Measurements from ENCODE around the gene LACTBL1.

LACTBL1 gene

DNA sequence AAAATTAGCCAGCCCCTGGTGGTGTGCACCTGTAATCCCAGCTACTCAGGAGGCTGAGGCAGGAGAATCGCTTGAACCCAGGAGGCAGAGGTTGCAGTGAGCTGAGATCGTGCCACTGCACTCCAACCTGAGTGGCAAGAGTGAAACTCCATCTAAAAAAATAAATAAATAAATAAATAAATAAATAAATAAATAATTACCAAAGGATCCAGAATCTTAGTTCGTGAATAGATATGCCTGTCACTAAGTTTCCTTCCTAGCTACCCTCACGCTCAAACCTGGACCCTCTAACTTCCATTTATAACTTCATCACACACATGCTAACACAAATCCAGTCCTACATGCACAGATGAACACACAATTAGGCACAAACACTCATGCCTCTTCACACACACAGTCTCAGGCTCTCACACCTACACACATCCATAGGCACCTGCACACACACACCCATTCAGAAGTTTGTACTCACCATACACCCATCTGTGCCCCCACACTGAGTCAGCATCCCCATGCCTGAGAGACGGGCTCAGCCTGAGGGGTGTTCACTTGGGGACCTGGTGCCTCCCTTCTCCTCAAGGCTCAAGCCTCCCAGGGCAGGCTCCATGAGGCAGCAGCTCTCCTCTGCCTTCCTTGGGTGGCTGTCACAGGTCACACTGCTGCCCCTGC is 61.5 kb downstream of the LACTBL1 start:
- Histone ChIP-seq H3K79me2 (ENCODE audit: insufficient read depth, low read length) (no peaks in the 10 kb centered on the region), H3K4me3 (ENCODE audit: insufficient read depth, low read length, poor library complexity, severe bottlenecking) (no peak overlapping the region), H3K27me3 (ENCODE audit: low read length) (no peaks in the 10 kb centered on the region), H3K27ac (ENCODE audit: low read depth, low read length) (no peak overlapping the region), H3K9me3 (ENCODE audit: insufficient read depth, low read length) (no peaks in the 10 kb centered on the region), H3K36me3 (ENCODE audit: low read length) (no peaks in the 10 kb centered on the region), H4K20me1 (ENCODE audit: low read depth, low read length) (no peaks in the 10 kb centered on the region), H2AFZ (ENCODE audit: low read depth, low read length, severe bottlenecking) (no peak overlapping the region), H3K9ac (ENCODE audit: low read length) (no peak overlapping the region), H3K4me2 (ENCODE audit: low read depth, low read length, poor library complexity, severe bottlenecking) (no peak overlapping the region), H3K9me2 (replicated peaks; ENCODE audit: insufficient read depth, low read length) (no peaks in the 10 kb centered on the region), H3F3A (ENCODE audit: insufficient read depth) (no peaks in the 10 kb centered on the region)
- TF ChIP-seq, protein P1, sequence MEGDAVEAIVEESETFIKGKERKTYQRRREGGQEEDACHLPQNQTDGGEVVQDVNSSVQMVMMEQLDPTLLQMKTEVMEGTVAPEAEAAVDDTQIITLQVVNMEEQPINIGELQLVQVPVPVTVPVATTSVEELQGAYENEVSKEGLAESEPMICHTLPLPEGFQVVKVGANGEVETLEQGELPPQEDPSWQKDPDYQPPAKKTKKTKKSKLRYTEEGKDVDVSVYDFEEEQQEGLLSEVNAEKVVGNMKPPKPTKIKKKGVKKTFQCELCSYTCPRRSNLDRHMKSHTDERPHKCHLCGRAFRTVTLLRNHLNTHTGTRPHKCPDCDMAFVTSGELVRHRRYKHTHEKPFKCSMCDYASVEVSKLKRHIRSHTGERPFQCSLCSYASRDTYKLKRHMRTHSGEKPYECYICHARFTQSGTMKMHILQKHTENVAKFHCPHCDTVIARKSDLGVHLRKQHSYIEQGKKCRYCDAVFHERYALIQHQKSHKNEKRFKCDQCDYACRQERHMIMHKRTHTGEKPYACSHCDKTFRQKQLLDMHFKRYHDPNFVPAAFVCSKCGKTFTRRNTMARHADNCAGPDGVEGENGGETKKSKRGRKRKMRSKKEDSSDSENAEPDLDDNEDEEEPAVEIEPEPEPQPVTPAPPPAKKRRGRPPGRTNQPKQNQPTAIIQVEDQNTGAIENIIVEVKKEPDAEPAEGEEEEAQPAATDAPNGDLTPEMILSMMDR (IDR thresholded peaks at IDR 0.05; ENCODE audit: insufficient read depth, low read length, poor library complexity, severe bottlenecking): no peak
- no peak for TF ChIP-seq EZH2phosphoT487 (conservative IDR thresholded peaks at IDR 0.05; ENCODE audit: low read length)

DNA sequence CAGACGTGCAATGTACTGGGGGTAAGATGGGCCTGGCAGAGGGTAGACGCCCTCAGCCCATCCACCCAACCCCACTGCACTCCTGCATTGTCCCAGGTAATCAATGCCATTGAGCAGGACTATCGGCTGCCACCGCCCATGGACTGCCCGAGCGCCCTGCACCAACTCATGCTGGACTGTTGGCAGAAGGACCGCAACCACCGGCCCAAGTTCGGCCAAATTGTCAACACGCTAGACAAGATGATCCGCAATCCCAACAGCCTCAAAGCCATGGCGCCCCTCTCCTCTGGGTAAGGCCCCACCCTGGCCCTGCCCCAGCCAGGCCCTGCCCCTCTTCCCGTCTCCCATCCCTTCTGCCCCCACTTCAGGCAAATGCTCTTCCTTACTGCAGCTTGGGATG is 62.4 kb downstream of the LACTBL1 start:
- Histone ChIP-seq H3K9ac (ENCODE audit: low read length) (no peak overlapping the region), H3K27me3 (ENCODE audit: low read length) (no peaks in the 10 kb centered on the region), H2AFZ (ENCODE audit: low read depth, low read length, severe bottlenecking) (no peak overlapping the region), H3K9me3 (ENCODE audit: insufficient read depth, low read length) (no peaks in the 10 kb centered on the region), H3F3A (ENCODE audit: insufficient read depth) (no peaks in the 10 kb centered on the region), H3K9me2 (replicated peaks; ENCODE audit: insufficient read depth, low read length) (no peaks in the 10 kb centered on the region), H4K20me1 (ENCODE audit: low read depth, low read length) (no peaks in the 10 kb centered on the region), H3K36me3 (ENCODE audit: low read length) (no peaks in the 10 kb centered on the region), H3K79me2 (ENCODE audit: insufficient read depth, low read length) (no peaks in the 10 kb centered on the region), H3K27ac (ENCODE audit: low read depth, low read length) (no peak overlapping the region), H3K4me2 (ENCODE audit: low read depth, low read length, poor library complexity, severe bottlenecking) (no peak overlapping the region), H3K4me3 (ENCODE audit: insufficient read depth, low read length, poor library complexity, severe bottlenecking) (no peak overlapping the region)
- no peak for TF ChIP-seq EZH2phosphoT487 (conservative IDR thresholded peaks at IDR 0.05; ENCODE audit: low read length)
- TF ChIP-seq, protein P1 (IDR thresholded peaks at IDR 0.05; ENCODE audit: insufficient read depth, low read length, poor library complexity, severe bottlenecking): no peak

DNA sequence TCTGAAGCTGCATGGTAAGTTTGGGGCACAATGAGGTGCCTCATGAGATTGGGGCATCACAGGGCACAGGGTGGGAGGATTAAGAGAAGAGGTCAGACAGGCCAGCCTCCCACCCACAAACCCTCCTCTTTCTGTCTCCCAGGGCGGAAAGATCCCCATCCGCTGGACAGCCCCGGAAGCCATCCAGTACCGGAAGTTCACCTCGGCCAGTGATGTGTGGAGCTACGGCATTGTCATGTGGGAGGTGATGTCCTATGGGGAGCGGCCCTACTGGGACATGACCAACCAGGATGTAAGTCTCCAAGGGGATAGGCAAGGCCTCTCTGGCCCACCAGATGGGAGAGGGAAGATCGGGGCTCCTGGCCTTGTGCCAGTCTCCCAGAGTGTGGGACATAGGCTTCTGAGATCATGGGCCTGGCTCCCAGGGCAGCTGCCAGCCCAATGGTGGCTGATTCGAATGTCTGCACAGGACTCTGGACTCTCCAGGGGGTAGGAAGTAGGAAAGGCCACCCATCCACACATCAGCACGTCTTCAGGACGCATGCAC is 63.7 kb downstream of the LACTBL1 start:
- H3K4me2 ChIP-seq (ENCODE audit: low read depth, low read length, poor library complexity, severe bottlenecking): no peak overlapping the region
- no peaks in the 10 kb centered on the region for H3K79me2 ChIP-seq (ENCODE audit: insufficient read depth, low read length)
- H3F3A ChIP-seq (ENCODE audit: insufficient read depth): no peaks in the 10 kb centered on the region
- no peak overlapping the region for H2AFZ ChIP-seq (ENCODE audit: low read depth, low read length, severe bottlenecking)
- H3K36me3 ChIP-seq (ENCODE audit: low read length): no peaks in the 10 kb centered on the region
- no peaks in the 10 kb centered on the region for H4K20me1 ChIP-seq (ENCODE audit: low read depth, low read length)
- H3K4me3 ChIP-seq (ENCODE audit: insufficient read depth, low read length, poor library complexity, severe bottlenecking): no peak overlapping the region
- no peak overlapping the region for H3K27ac ChIP-seq (ENCODE audit: low read depth, low read length)
- no peaks in the 10 kb centered on the region for H3K9me3 ChIP-seq (ENCODE audit: insufficient read depth, low read length)
- no peak overlapping the region for H3K9ac ChIP-seq (ENCODE audit: low read length)
- TF ChIP-seq EZH2phosphoT487 (conservative IDR thresholded peaks at IDR 0.05; ENCODE audit: low read length): no peak
- TF ChIP-seq, protein P1 (IDR thresholded peaks at IDR 0.05; ENCODE audit: insufficient read depth, low read length, poor library complexity, severe bottlenecking): no peak
- no peaks in the 10 kb centered on the region for H3K9me2 ChIP-seq (replicated peaks; ENCODE audit: insufficient read depth, low read length)
- H3K27me3 ChIP-seq (ENCODE audit: low read length): no peaks in the 10 kb centered on the region

All from SU-DHL-6 (cell line).